HEK293 (cell line): ENCODE data around the gene TUT1.

Experiments used
- CTCF ChIA-PET: fragments of 350-600 bp; formaldehyde crosslinking; extraction: SDS; loops from one replicate; lab custom pipeline; 2021; ENCODE audit warnings: antibody characterized with exemption; lab: Yijun Ruan, JAX
- POLR2A ChIA-PET: fragments of 300-600 bp; formaldehyde crosslinking; extraction: SDS; loops from one replicate; lab custom pipeline; 2020; ENCODE audit warnings: antibody characterized with exemption, inconsistent platforms; lab: Yijun Ruan, JAX
- H3K27ac ChIP-seq: fragments of 200-500 bp; sonication (Bioruptor generic); 2 replicates; pipeline ENCODE4 v1.5.1; 2014; ENCODE audit warnings: low read depth, low read length, control low read depth, inconsistent platforms; ENCODE audit errors: extremely low read depth
- H3K36me3 ChIP-seq, 2 experiments: fragments of 200-500 bp in 1 of 2; sonication (Bioruptor generic) in 1 of 2; 1 replicate in 1 of 2; 2 replicates in 1 of 2; pipeline ENCODE4 v1.5.1; 2014 to 2017; ENCODE audit warnings: inconsistent platforms in 2 of 2, low read length in 2 of 2; ENCODE audit not compliant: control insufficient read depth in 2 of 2, insufficient read depth in 1 of 2
- H3K4me1 ChIP-seq: fragments of 200-500 bp; sonication (Bioruptor generic); 2 replicates; pipeline ENCODE4 v1.5.1; 2014; ENCODE audit warnings: mild to moderate bottlenecking, low read length, inconsistent platforms; ENCODE audit not compliant: control insufficient read depth, insufficient read depth
- H3K4me3 ChIP-seq: 2 replicates; pipeline ENCODE4 v1.5.1; 2011; ENCODE audit warnings: low read depth, mild to moderate bottlenecking, control low read depth, low read length, moderate library complexity
- H3K9me3 ChIP-seq: fragments of 200-500 bp; sonication (Bioruptor generic); 2 replicates; pipeline ENCODE4 v1.5.1; 2014; ENCODE audit warnings: low read depth, low read length, inconsistent platforms; ENCODE audit not compliant: control insufficient read depth, insufficient read depth
- ATF2 ChIP-seq: fragments of 450-650 bp; formaldehyde crosslinking; IDR thresholded peaks from 2 replicates; pipeline ENCODE4 v1.5.1; 2016; ENCODE audit warnings: missing biosample characterization, missing genetic modification characterization, low read depth
- BCL6B ChIP-seq: fragments of 450-650 bp; formaldehyde crosslinking; IDR thresholded peaks from 2 replicates; pipeline ENCODE4 v1.5.1; 2017; ENCODE audit warnings: missing biosample characterization, missing genetic modification characterization
- OVOL3 ChIP-seq: fragments of 450-650 bp; formaldehyde crosslinking; IDR thresholded peaks from 2 replicates; pipeline ENCODE4 v1.5.1; 2016; ENCODE audit warnings: missing biosample characterization, missing genetic modification characterization
- PBX3 ChIP-seq: sonication (generic); formaldehyde crosslinking; IDR thresholded peaks from 2 replicates; pipeline ENCODE4 v1.8.1; 2022; ENCODE audit warnings: mild to moderate bottlenecking, moderate library complexity, missing genetic modification reagents
- SALL2 ChIP-seq: fragments of 450-650 bp; formaldehyde crosslinking; IDR thresholded peaks from 2 replicates; pipeline ENCODE4 v1.5.0; 2017; ENCODE audit warnings: missing biosample characterization, mild to moderate bottlenecking, missing genetic modification characterization, borderline replicate concordance
- TCF7L2 ChIP-seq: IDR thresholded peaks from 2 replicates; pipeline ENCODE4 v1.6.1; 2011; ENCODE audit warnings: low read depth, mild to moderate bottlenecking, inconsistent platforms, low read length, moderate library complexity, borderline replicate concordance
- WT1 ChIP-seq: fragments of 450-650 bp; formaldehyde crosslinking; IDR thresholded peaks from 2 replicates; pipeline ENCODE4 v1.5.1; 2016; ENCODE audit warnings: missing biosample characterization, missing genetic modification characterization
- ZFHX2 ChIP-seq: fragments of 450-650 bp; formaldehyde crosslinking; conservative IDR thresholded peaks from 2 replicates; pipeline ENCODE4 v1.5.1; 2016; ENCODE audit warnings: missing biosample characterization, missing genetic modification characterization
- ZFP3 ChIP-seq: fragments of 450-650 bp; formaldehyde crosslinking; IDR thresholded peaks from 2 replicates; pipeline ENCODE4 v1.5.1; 2016; ENCODE audit warnings: low read depth, missing biosample characterization, missing genetic modification characterization
- ZNF121 ChIP-seq: fragments of 450-650 bp; formaldehyde crosslinking; IDR thresholded peaks from 2 replicates; pipeline ENCODE4 v1.5.1; 2016; ENCODE audit warnings: missing biosample characterization, missing genetic modification characterization
- ZNF18 ChIP-seq: fragments of 450-650 bp; formaldehyde crosslinking; IDR thresholded peaks from 2 replicates; pipeline ENCODE4 v1.5.1; 2016; ENCODE audit warnings: missing biosample characterization, missing genetic modification characterization
- ZNF214 ChIP-seq: fragments of 450-650 bp; formaldehyde crosslinking; IDR thresholded peaks from 2 replicates; pipeline ENCODE4 v1.5.1; 2017; ENCODE audit warnings: missing biosample characterization, mild to moderate bottlenecking, missing genetic modification characterization, borderline replicate concordance
- ZNF223 ChIP-seq: fragments of 450-650 bp; formaldehyde crosslinking; IDR thresholded peaks from 2 replicates; pipeline ENCODE4 v1.5.1; 2016; ENCODE audit warnings: missing biosample characterization, missing genetic modification characterization
- ZNF23 ChIP-seq: fragments of 450-650 bp; formaldehyde crosslinking; IDR thresholded peaks from 2 replicates; pipeline ENCODE4 v1.5.1; 2016; ENCODE audit warnings: missing biosample characterization, missing genetic modification characterization, borderline replicate concordance
- ZNF266 ChIP-seq: fragments of 450-650 bp; formaldehyde crosslinking; IDR thresholded peaks from 2 replicates; pipeline ENCODE4 v1.5.1; 2016; ENCODE audit warnings: missing biosample characterization, missing genetic modification characterization, low read depth
- ZNF302 ChIP-seq: fragments of 450-650 bp; formaldehyde crosslinking; IDR thresholded peaks from 2 replicates; pipeline ENCODE4 v1.5.1; 2016; ENCODE audit warnings: missing biosample characterization, missing genetic modification characterization, low read depth
- ZNF366 ChIP-seq: fragments of 450-650 bp; formaldehyde crosslinking; conservative IDR thresholded peaks from 2 replicates; pipeline ENCODE4 v1.5.1; 2016; ENCODE audit warnings: missing biosample characterization, missing genetic modification characterization
- ZNF558 ChIP-seq: fragments of 450-650 bp; formaldehyde crosslinking; IDR thresholded peaks from 2 replicates; pipeline ENCODE4 v1.5.1; 2016; ENCODE audit warnings: missing biosample characterization, missing genetic modification characterization
- ZNF596 ChIP-seq: fragments of 450-650 bp; IDR thresholded peaks from 2 replicates; pipeline ENCODE4 v1.5.0; 2018; ENCODE audit warnings: missing biosample characterization, mild to moderate bottlenecking, missing genetic modification characterization, moderate library complexity
- ZNF610 ChIP-seq: fragments of 450-650 bp; formaldehyde crosslinking; IDR thresholded peaks from 2 replicates; pipeline ENCODE4 v1.5.1; 2016; ENCODE audit warnings: missing biosample characterization, missing genetic modification characterization, borderline replicate concordance
- ZNF624 ChIP-seq: fragments of 450-650 bp; formaldehyde crosslinking; IDR thresholded peaks from 2 replicates; pipeline ENCODE4 v1.5.1; 2017; ENCODE audit warnings: missing biosample characterization, missing genetic modification characterization
- ZNF777 ChIP-seq: fragments of 450-650 bp; formaldehyde crosslinking; IDR thresholded peaks from 2 replicates; pipeline ENCODE4 v1.5.1; 2017; ENCODE audit warnings: missing biosample characterization, missing genetic modification characterization, borderline replicate concordance
- ZXDB ChIP-seq: fragments of 450-650 bp; formaldehyde crosslinking; IDR thresholded peaks from 2 replicates; pipeline ENCODE4 v1.5.1; 2016; ENCODE audit warnings: missing biosample characterization, missing genetic modification characterization
- TF ChIP-seq, protein P1 (sequence below): fragments of 450-650 bp; formaldehyde crosslinking; IDR thresholded peaks from 2 replicates; pipeline ENCODE4 v1.5.1; 2016; ENCODE audit warnings: missing biosample characterization, missing genetic modification characterization, borderline replicate concordance

Gene TUT1

DNA sequence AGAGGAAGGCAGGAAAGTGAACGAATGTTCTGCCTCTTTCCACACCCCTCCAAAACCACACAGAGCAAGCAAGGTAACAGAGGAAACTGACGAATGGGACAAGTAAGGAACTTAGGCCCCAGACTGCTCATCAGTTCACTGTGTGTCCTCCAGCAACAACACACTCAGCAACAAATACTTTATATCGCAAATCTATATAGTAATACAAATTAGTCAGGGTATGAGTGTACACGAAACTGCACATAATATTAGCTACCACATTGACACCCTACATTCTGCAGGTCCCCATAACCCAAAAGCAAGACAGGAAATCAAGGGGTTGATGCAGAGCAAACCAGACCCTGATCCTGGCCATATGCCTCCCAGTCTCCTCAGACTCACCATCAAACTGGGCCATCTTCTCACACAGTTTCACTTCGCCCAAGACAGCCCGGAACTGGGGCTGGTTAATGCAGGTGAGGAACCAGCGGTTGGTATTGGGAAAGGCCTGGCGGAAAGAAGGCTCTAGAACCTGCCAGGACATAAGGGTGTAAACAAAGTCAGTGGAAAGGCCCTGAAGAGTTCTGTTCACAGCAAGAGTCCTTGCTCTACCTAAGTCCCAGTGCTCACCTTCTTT is 24.2 kb downstream of the TUT1 start (continued):
- no peak for TF ChIP-seq BCL6B (tag by site-specific recombination)
- TF ChIP-seq SALL2 (tag by site-specific recombination): no peak
- no peak for TF ChIP-seq ZNF596 (tag by site-specific recombination)
- TF ChIP-seq WT1 (tag by site-specific recombination): no peak
- TF ChIP-seq ZFHX2: no peak
- TF ChIP-seq ZXDB (tag by site-specific recombination): no peak
- no peak for TF ChIP-seq ZNF266 (tag by site-specific recombination)

GRCh38 chr11:62566247-62566646 is 25.1 kb downstream of the TUT1 start:
- Histone ChIP-seq H3K9me3 (no peaks in the 10 kb centered on the region), H3K27ac (no peak overlapping the region), H3K36me3 (peaks cover 47 to 90% of the 10 kb centered on the region in 2 experiments), H3K4me3 (no peak overlapping the region), H3K4me1 (no peaks in the 10 kb centered on the region)
- ChIA-PET POLR2A (interaction anchor here (0.8 to 1.9 kb wide), 5 partner anchors 8 to 145 kb away, joined by 3 to 5 read pairs (median 4); partner anchors contain the start of genes AHNAK, EEF1G and UQCC3), CTCF (interaction anchor here (0.7 to 1.7 kb wide), 6 partner anchors 10 to 1174 kb away, joined by 3 to 7 read pairs (median 5); partner anchors contain the start of gene TUT1)
- TF ChIP-seq ZNF121 (tag by site-specific recombination) (no peak), ZNF624 (tag by site-specific recombination) (no peak), ZNF366 (tag by site-specific recombination) (no peak), ZNF558 (no peak), ATF2 (no peak), PBX3 (CRISPR knock-in tag) (no peak), ZFP3 (tag by site-specific recombination) (no peak), ZNF214 (tag by site-specific recombination) (no peak), ZNF23 (tag by site-specific recombination) (no peak), OVOL3 (tag by site-specific recombination) (no peak), TCF7L2 (no peak), ZNF610 (tag by site-specific recombination) (no peak), ZNF18 (no peak), ZNF223 (tag by site-specific recombination) (no peak), ZNF777 (tag by site-specific recombination) (no peak), ZNF302 (tag by site-specific recombination) (no peak)
- TF ChIP-seq, protein P1, sequence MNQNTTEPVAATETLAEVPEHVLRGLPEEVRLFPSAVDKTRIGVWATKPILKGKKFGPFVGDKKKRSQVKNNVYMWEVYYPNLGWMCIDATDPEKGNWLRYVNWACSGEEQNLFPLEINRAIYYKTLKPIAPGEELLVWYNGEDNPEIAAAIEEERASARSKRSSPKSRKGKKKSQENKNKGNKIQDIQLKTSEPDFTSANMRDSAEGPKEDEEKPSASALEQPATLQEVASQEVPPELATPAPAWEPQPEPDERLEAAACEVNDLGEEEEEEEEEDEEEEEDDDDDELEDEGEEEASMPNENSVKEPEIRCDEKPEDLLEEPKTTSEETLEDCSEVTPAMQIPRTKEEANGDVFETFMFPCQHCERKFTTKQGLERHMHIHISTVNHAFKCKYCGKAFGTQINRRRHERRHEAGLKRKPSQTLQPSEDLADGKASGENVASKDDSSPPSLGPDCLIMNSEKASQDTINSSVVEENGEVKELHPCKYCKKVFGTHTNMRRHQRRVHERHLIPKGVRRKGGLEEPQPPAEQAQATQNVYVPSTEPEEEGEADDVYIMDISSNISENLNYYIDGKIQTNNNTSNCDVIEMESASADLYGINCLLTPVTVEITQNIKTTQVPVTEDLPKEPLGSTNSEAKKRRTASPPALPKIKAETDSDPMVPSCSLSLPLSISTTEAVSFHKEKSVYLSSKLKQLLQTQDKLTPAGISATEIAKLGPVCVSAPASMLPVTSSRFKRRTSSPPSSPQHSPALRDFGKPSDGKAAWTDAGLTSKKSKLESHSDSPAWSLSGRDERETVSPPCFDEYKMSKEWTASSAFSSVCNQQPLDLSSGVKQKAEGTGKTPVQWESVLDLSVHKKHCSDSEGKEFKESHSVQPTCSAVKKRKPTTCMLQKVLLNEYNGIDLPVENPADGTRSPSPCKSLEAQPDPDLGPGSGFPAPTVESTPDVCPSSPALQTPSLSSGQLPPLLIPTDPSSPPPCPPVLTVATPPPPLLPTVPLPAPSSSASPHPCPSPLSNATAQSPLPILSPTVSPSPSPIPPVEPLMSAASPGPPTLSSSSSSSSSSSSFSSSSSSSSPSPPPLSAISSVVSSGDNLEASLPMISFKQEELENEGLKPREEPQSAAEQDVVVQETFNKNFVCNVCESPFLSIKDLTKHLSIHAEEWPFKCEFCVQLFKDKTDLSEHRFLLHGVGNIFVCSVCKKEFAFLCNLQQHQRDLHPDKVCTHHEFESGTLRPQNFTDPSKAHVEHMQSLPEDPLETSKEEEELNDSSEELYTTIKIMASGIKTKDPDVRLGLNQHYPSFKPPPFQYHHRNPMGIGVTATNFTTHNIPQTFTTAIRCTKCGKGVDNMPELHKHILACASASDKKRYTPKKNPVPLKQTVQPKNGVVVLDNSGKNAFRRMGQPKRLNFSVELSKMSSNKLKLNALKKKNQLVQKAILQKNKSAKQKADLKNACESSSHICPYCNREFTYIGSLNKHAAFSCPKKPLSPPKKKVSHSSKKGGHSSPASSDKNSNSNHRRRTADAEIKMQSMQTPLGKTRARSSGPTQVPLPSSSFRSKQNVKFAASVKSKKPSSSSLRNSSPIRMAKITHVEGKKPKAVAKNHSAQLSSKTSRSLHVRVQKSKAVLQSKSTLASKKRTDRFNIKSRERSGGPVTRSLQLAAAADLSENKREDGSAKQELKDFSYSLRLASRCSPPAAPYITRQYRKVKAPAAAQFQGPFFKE (tag by site-specific recombination): no peak
